Heart right ventricle (tissue), 16 donors: ENCODE measurements around the gene TRPV6. TPM values are rescaled to one million over a fixed set of nuclear protein-coding genes. Genes with fewer than 3 reads are reported as not detected.

Experiments
- ATAC-seq, 8 donors: fragments of 200-7000 bp; cut with Tn5 transposase; one replicate each; pipeline ENCODE4 v1.9.1; 2020; ENCODE audit warnings: mild to moderate bottlenecking in 8 of 8, moderate library complexity in 8 of 8, moderate number of reproducible peaks in 1 of 8
- DNase-seq, 2 donors: peaks; one replicate each; pipeline ENCODE4 v3.0.0-alpha.2; 2020
- H3K27ac ChIP-seq, 10 donors: fragments of 200-600 bp; sonication (generic) in 2 of 10; one replicate each; pipeline versions ENCODE4 v1.5.0 to v1.8.0; 2020 to 2022; ENCODE audit warnings: mild to moderate bottlenecking in 3 of 10
- H3K27me3 ChIP-seq, 7 donors: fragments of 200-600 bp; one replicate each; pipeline ENCODE4 v1.8.0; 2021 to 2022; ENCODE audit warnings: mild to moderate bottlenecking in 2 of 7
- H3K36me3 ChIP-seq, 9 donors: fragments of 200-600 bp; sonication (generic) in 1 of 9; one replicate each; pipeline versions ENCODE4 v1.5.0 to v1.8.0; 2020 to 2022; ENCODE audit warnings: mild to moderate bottlenecking in 2 of 9
- H3K4me1 ChIP-seq, 9 donors: fragments of 200-600 bp; sonication (generic) in 1 of 9; one replicate each; pipeline versions ENCODE4 v1.5.0 to v1.8.0; 2020 to 2022; ENCODE audit warnings: mild to moderate bottlenecking in 4 of 9
- H3K4me3 ChIP-seq, 10 donors: fragments of 200-600 bp; sonication (generic) in 2 of 10; one replicate each; pipeline versions ENCODE4 v1.5.0 to v1.8.0; 2020 to 2022; ENCODE audit warnings: mild to moderate bottlenecking in 7 of 10, moderate library complexity in 2 of 10
- H3K9me3 ChIP-seq, 11 donors: fragments of 200-600 bp in 10 of 11; sonication (generic) in 2 of 11; one replicate each; pipeline versions ENCODE4 v1.5.0 to v1.8.0; 2013 to 2022; ENCODE audit warnings: mild to moderate bottlenecking in 2 of 11, control low read depth in 1 of 11, moderate library complexity in 1 of 11
- WGBS, 2 donors: extraction: QIAGEN DNeasy Blood & Tissue Kit; methylation state at CpG; one replicate each; pipeline ENCODE4 v1.1.7; 2013; ENCODE audit warnings: inconsistent platforms in 1 of 2; 5-methylcytosine and 5-hydroxymethylcytosine counted together
- intact Hi-C, 10 donors: fragments of 100-400 bp; cut with DNase I; formaldehyde crosslinking; loops; one replicate each; pipeline versions ENCODE4 v1.11.1 to v1.14.2; 2022
- polyA plus RNA-seq, 2 donors: library from polyadenylated mRNA; stranded (reverse); fragments of 200-250 nt; gene quantifications; one replicate each; pipeline ENCODE4 v1.2.3, GENCODE V29; 2013
- total RNA-seq, 10 donors: library from RNA; stranded (reverse); fragmentation: NEBNext Ultra II Directional in 3 of 10; extraction: Animal tissue kit (Norgen Biotek cat#: 25700) in 3 of 10; gene quantifications; one replicate each; pipeline versions ENCODE4 v1.2.1 to v1.2.4, GENCODE V29; 2021 to 2023
- TF ChIP-seq, protein P1 (sequence below), 9 donors: fragments of 200-600 bp; sonication (generic) in 2 of 9; IDR thresholded peaks; one replicate each; pipeline versions ENCODE4 v1.5.0 to v1.8.0; 2021 to 2022; ENCODE audit warnings: antibody characterized with exemption in 9 of 9, mild to moderate bottlenecking in 5 of 9, moderate library complexity in 1 of 9
- donor health status: Arrhythmogenic right ventricular cardiomyopathy.
- donor health status: ischemic (EF 13 %, LVEDD 7.1; RV severe dilation, severe dysfunction).
- donor health status: healthy with polysubstance abuse.
- donor health status: DM: no; HTN: yes; CAD: no.
- donor health status: DM: no; HTN: no; CAD: no.
- donor health status: ischemic (EF 25% LVEDD 6.9; RV normal size, moderate dysfunction).
- donor health status: ischemic (EF 25% LVEDD 5.7; RV mildly dilated, moderate dysfunction).
- donor health status: healthy.
- donor health status: DM: yes; HTN: yes; CAD: no.
- donor health status: Ischemic cardiomyopathy.
- donor health status: ischemic (EF 35%, LVEDD 5.7; RV mildly dilated, moderate dysfunction).
- donor health status: nonischemic (EF 11% LVEDD 7.7; RV severe dilation, severe dysfunction).
- donor health status: DM: yes; HTN: yes; CAD: no.
- donor health status: PGD.
- donor health status: ischemic (EF 29% LVEDD 5.4; RV normal size, mild dysfunction).
- donor health status: nonischemic (EF 23%, LVEDD 6.1; RV moderate dilation, normal function).

TRPV6 gene
- total and polyA plus RNA-seq, 12 donors, result 0.03 TPM; not detected in 11

DNA sequence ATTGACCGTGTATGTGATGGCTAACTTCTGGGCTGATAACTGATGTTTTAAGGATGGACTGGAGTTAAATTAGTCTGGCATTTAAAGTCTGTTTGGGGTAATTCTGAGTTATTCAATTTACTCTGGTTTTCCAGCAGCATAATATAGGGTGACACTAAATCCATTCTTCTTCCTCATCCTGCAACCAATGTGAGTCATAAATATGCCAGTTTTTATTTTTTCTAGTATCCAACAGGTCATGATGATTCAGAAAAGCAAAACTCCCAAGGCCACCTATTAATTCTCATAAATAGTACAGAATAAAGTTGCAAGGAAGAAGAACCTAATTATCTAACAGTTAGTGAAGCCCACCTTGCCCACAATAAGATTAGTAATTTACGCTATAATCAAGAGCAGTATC, 38.2 kb downstream of the TRPV6 start:
- Histone ChIP-seq H3K27ac (no peak overlapping the region), H3K4me3 (no peak overlapping the region), H3K36me3 (no peaks in the 10 kb centered on the region), H3K9me3 (no peaks in the 10 kb centered on the region), H3K27me3 (peaks cover 0 to 26% (median 11%) of the 10 kb centered on the region in 7 donors), H3K4me1 (no peaks in the 10 kb centered on the region)
- ATAC-seq (no peak), DNase-seq (no peak)
- TF ChIP-seq, protein P1, sequence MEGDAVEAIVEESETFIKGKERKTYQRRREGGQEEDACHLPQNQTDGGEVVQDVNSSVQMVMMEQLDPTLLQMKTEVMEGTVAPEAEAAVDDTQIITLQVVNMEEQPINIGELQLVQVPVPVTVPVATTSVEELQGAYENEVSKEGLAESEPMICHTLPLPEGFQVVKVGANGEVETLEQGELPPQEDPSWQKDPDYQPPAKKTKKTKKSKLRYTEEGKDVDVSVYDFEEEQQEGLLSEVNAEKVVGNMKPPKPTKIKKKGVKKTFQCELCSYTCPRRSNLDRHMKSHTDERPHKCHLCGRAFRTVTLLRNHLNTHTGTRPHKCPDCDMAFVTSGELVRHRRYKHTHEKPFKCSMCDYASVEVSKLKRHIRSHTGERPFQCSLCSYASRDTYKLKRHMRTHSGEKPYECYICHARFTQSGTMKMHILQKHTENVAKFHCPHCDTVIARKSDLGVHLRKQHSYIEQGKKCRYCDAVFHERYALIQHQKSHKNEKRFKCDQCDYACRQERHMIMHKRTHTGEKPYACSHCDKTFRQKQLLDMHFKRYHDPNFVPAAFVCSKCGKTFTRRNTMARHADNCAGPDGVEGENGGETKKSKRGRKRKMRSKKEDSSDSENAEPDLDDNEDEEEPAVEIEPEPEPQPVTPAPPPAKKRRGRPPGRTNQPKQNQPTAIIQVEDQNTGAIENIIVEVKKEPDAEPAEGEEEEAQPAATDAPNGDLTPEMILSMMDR (IDR thresholded peaks at IDR 0.05), result no peak
- intact Hi-C loops, result no loop called here
- 84 to 85% methylated on average over 2 of the region's 2 CpGs for WGBS, 2 donors

DNA sequence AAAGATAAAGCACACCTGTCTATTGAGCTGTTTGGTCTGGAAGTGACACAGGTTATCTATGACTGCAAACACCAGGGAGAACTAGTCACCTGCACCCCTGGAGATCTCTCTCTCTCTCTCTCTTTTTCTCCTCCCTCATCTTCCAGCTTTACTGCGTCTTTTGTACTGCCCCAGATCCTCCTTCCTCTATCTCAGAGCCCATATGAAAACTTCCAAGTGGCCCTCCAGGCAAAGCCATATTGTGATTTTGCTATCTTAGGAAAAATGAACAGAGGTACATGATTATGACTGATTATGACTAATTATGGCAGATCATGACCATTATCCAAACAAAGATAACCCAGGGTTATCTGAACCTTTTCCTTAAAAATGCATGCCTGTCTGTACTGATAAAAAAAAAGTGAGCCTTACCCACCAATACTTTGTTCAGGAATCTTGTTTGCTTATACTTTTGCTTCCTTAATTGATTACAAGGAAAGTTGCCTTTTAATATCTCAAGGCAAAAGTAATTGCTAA, 43.2 kb downstream of the TRPV6 start:
- Histone ChIP-seq H3K27me3 (no peaks in the 10 kb centered on the region), H3K36me3 (no peaks in the 10 kb centered on the region), H3K27ac (no peak overlapping the region), H3K4me3 (no peak overlapping the region), H3K9me3 (no peaks in the 10 kb centered on the region), H3K4me1 (no peaks in the 10 kb centered on the region)
- TF ChIP-seq, protein P1 (IDR thresholded peaks at IDR 0.05), result no peak
- DNase-seq, result no peak
- ATAC-seq, result no peak
- 58 to 59% methylated on average over 1 of the region's 1 CpG for WGBS, 2 donors
- intact Hi-C loops, result no loop called here

DNA sequence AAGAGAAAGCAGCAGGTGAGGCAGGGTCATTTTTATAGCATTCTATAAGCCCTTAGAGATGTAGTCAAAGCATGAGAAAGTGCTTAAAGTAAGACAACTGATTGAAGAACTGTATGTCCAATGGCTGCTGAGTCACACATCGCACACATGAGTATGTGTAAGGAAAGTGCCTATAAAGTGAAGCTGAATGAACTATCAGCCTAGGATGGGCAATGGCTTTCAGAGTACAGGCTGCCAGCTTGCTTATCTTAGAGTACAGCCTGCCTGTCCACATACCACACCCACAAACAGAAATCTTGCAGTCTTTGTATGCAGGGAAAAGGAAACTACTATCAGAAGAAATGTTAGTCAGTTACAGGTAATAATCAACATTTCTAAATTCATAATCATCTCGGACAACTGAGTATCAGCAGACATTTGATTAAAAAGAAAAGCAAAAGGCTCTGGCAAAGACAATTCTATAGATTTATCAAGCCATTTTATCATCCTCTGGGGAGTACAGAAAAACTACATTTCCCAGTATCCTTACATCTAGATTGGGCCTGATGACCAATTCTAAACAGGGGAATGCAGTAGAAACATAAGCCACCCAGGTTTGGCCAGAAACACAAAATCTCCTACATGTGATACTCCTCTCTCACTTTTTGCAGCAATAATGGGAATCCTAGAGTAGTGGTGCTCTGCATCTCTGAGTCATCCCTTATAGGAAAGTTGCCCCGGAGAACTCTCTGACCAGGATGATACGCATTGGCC, 46.9 kb downstream of the TRPV6 start:
- 65% methylated on average over 4 of the region's 4 CpGs for WGBS, 2 donors
- TF ChIP-seq, protein P1 (IDR thresholded peaks at IDR 0.05), result no peak
- Histone ChIP-seq H3K9me3 (no peaks in the 10 kb centered on the region), H3K36me3 (no peaks in the 10 kb centered on the region), H3K27ac (no peak overlapping the region), H3K27me3 (peaks cover 0 to 11% (median 0%) of the 10 kb centered on the region in 7 donors), H3K4me3 (no peak overlapping the region), H3K4me1 (no peaks in the 10 kb centered on the region)
- intact Hi-C loops, result loop anchor here in 1 of 10 donors (10.0 kb wide), 1 partner anchor 56 kb away; no protein-coding TSS in a partner anchor
- no peak for DNase-seq
- ATAC-seq, result no peak

DNA sequence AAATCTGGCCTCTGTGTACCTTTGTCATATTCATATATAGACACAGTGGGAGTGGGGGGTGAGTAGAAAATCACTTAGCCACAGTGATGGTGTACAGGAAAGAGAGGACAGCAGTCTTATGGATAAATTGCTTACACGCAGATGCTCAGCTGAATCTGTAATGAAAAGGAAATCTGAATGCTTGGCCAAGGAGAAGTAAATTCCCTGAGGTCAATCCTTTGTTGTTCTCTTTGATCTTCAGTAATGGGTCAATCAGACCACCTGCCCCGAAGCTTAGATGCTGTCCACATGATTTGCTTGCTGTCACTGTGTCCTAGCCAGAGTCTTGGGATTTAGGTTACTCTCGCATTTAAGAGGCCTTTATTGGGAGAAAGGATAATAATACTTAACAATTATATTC, 49.1 kb downstream of the TRPV6 start:
- no peaks in the 10 kb centered on the region for H3K4me1 ChIP-seq
- H3K36me3 ChIP-seq, result no peaks in the 10 kb centered on the region
- TF ChIP-seq, protein P1 (IDR thresholded peaks at IDR 0.05), result no peak
- no peak overlapping the region for H3K27ac ChIP-seq
- H3K27me3 ChIP-seq, result peaks cover 0 to 11% (median 0%) of the 10 kb centered on the region in 7 donors
- WGBS, 2 donors, result 81 to 85% methylated on average over 3 of the region's 3 CpGs
- intact Hi-C loops, result loop anchor here in 1 of 10 donors (10.0 kb wide), 1 partner anchor 58 kb away; no protein-coding TSS in a partner anchor
- no peaks in the 10 kb centered on the region for H3K9me3 ChIP-seq
- no peak for ATAC-seq
- no peak overlapping the region for H3K4me3 ChIP-seq
- no peak for DNase-seq
